ENCODE measurements around the gene MORN5. TPM values are rescaled to one million over a fixed set of nuclear protein-coding genes. Genes with fewer than 3 reads are reported as not detected.

MORN5 gene
- polyA plus RNA-seq, 2 of the 4 experiments (the other 2 are of a cell fraction): not detected

DNA sequence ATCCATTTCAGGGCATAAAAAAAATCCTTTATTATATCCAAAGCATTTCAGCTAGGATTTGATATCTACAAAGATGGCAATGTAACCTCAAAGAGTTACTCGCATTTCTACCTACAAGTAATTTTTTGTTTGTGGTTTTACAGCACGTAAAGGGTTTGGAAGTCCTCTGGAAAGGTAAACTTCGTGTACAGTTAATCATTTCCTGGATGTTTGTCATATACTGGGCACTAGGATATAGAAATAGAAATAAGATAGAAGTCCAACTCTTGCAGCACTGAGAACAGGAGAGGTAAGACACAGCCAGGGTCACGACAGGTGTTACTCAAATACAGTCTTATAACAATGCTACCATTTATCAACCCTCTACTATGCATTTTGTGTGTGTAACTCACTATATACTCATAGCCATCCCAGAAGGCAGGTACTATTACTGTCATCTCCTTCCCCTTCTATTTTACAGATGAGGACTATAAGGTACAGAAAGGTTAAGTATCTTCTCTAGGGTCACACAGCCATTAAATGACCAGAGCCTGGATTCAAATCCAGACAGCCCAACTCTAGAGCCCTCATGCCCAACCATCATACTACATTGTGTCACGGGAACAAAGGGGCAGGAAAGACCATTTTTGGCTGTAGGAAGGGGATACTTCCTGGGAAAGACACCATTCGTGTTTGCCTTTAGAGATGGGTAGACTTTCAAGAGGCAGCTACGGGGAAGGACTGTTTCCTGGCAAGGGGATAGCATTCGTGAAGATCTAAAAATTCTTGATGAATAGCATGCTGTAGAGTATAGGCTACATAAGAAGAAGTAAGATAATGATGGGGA, 19.1 kb upstream of the MORN5 start:
- Histone ChIP-seq H3K4me1 (no peaks in the 10 kb centered on the region), H3K4me2 (no peak overlapping the region), H3K9me3 (no peaks in the 10 kb centered on the region), H3K4me3 (no peak overlapping the region), H3K27ac (no peak overlapping the region)
- ATAC-seq (no peak), DNase-seq (ENCODE audit: low read depth in 1 of 2, low spot score in 1 of 2) (no peak), FAIRE-seq (no peak)
- TF ChIP-seq, protein P1, sequence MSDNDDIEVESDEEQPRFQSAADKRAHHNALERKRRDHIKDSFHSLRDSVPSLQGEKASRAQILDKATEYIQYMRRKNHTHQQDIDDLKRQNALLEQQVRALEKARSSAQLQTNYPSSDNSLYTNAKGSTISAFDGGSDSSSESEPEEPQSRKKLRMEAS (IDR thresholded peaks at IDR 0.05): no peak
- TF ChIP-seq, protein P2, sequence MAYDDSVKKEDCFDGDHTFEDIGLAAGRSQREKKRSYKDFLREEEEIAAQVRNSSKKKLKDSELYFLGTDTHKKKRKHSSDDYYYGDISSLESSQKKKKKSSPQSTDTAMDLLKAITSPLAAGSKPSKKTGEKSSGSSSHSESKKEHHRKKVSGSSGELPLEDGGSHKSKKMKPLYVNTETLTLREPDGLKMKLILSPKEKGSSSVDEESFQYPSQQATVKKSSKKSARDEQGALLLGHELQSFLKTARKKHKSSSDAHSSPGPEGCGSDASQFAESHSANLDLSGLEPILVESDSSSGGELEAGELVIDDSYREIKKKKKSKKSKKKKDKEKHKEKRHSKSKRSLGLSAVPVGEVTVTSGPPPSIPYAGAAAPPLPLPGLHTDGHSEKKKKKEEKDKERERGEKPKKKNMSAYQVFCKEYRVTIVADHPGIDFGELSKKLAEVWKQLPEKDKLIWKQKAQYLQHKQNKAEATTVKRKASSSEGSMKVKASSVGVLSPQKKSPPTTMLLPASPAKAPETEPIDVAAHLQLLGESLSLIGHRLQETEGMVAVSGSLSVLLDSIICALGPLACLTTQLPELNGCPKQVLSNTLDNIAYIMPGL (CRISPR knock-in tag; IDR thresholded peaks at IDR 0.05; ENCODE audit: borderline replicate concordance): no peak
- TF ChIP-seq, protein P3, sequence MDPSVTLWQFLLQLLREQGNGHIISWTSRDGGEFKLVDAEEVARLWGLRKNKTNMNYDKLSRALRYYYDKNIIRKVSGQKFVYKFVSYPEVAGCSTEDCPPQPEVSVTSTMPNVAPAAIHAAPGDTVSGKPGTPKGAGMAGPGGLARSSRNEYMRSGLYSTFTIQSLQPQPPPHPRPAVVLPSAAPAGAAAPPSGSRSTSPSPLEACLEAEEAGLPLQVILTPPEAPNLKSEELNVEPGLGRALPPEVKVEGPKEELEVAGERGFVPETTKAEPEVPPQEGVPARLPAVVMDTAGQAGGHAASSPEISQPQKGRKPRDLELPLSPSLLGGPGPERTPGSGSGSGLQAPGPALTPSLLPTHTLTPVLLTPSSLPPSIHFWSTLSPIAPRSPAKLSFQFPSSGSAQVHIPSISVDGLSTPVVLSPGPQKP (IDR thresholded peaks at IDR 0.05; ENCODE audit: low read depth, low read length): no peak
- no peak for TF ChIP-seq FOSL2 (IDR thresholded peaks at IDR 0.05)
- no peak for TF ChIP-seq FOSL2 (CRISPR knock-in tag; IDR thresholded peaks at IDR 0.05)
- TF ChIP-seq, protein P4, sequence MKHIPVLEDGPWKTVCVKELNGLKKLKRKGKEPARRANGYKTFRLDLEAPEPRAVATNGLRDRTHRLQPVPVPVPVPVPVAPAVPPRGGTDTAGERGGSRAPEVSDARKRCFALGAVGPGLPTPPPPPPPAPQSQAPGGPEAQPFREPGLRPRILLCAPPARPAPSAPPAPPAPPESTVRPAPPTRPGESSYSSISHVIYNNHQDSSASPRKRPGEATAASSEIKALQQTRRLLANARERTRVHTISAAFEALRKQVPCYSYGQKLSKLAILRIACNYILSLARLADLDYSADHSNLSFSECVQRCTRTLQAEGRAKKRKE (CRISPR knock-in tag; IDR thresholded peaks at IDR 0.05; ENCODE audit: low read depth): no peak
- no peak for TF ChIP-seq EHF (CRISPR knock-in tag; IDR thresholded peaks at IDR 0.05)
- no peak for TF ChIP-seq EP300 (IDR thresholded peaks at IDR 0.05)
- TF ChIP-seq, protein P5, sequence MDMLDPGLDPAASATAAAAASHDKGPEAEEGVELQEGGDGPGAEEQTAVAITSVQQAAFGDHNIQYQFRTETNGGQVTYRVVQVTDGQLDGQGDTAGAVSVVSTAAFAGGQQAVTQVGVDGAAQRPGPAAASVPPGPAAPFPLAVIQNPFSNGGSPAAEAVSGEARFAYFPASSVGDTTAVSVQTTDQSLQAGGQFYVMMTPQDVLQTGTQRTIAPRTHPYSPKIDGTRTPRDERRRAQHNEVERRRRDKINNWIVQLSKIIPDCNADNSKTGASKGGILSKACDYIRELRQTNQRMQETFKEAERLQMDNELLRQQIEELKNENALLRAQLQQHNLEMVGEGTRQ (IDR thresholded peaks at IDR 0.05): no peak
- TF ChIP-seq HOXB5 (CRISPR knock-in tag; IDR thresholded peaks at IDR 0.05): no peak
- TF ChIP-seq KDM5A (IDR thresholded peaks at IDR 0.05): no peak
- no peak for TF ChIP-seq MAZ (IDR thresholded peaks at IDR 0.05; ENCODE audit: borderline replicate concordance, low read depth, low read length)
- TF ChIP-seq HEYL (CRISPR knock-in tag; IDR thresholded peaks at IDR 0.05): no peak
- no peak for TF ChIP-seq HOXB13 (CRISPR knock-in tag; IDR thresholded peaks at IDR 0.05; ENCODE audit: low read depth)
- TF ChIP-seq, protein P6, sequence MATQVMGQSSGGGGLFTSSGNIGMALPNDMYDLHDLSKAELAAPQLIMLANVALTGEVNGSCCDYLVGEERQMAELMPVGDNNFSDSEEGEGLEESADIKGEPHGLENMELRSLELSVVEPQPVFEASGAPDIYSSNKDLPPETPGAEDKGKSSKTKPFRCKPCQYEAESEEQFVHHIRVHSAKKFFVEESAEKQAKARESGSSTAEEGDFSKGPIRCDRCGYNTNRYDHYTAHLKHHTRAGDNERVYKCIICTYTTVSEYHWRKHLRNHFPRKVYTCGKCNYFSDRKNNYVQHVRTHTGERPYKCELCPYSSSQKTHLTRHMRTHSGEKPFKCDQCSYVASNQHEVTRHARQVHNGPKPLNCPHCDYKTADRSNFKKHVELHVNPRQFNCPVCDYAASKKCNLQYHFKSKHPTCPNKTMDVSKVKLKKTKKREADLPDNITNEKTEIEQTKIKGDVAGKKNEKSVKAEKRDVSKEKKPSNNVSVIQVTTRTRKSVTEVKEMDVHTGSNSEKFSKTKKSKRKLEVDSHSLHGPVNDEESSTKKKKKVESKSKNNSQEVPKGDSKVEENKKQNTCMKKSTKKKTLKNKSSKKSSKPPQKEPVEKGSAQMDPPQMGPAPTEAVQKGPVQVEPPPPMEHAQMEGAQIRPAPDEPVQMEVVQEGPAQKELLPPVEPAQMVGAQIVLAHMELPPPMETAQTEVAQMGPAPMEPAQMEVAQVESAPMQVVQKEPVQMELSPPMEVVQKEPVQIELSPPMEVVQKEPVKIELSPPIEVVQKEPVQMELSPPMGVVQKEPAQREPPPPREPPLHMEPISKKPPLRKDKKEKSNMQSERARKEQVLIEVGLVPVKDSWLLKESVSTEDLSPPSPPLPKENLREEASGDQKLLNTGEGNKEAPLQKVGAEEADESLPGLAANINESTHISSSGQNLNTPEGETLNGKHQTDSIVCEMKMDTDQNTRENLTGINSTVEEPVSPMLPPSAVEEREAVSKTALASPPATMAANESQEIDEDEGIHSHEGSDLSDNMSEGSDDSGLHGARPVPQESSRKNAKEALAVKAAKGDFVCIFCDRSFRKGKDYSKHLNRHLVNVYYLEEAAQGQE (IDR thresholded peaks at IDR 0.05): no peak
- TF ChIP-seq MAFK (IDR thresholded peaks at IDR 0.05; ENCODE audit: partially characterized antibody): no peak
- TF ChIP-seq POLR2AphosphoS2 (conservative IDR thresholded peaks at IDR 0.05; ENCODE audit: low read length): no peak
- TF ChIP-seq RAD21 (conservative IDR thresholded peaks at IDR 0.05 in 1 of 2, IDR thresholded peaks at IDR 0.05 in 1 of 2): no peak
- TF ChIP-seq FOXS1 (CRISPR knock-in tag; IDR thresholded peaks at IDR 0.05): no peak
- ChIA-PET CTCF (interaction anchor here (1.9 to 2.0 kb wide), 2 partner anchors 15 to 18 kb away, joined by 5 to 17 read pairs; no protein-coding TSS in a partner anchor), POLR2A (interaction anchor here (1.2 kb wide), 1 partner anchor 10 kb away, joined by 7 read pairs; no protein-coding TSS in a partner anchor)
- 74% methylated on average over 8 of the region's 8 CpGs for WGBS (ENCODE audit: missing lambda C conversion rate)
